Kidney (tissue), 14 donors: ENCODE data around the gene GAS7. TPM values are rescaled to one million over a fixed set of nuclear protein-coding genes. Genes with fewer than 3 reads are reported as not detected.

Experiments used
- DNase-seq, 5 donors: peaks; one replicate each; pipeline ENCODE4 v3.0.0-alpha.2; 2013 to 2020
- FAIRE-seq: peaks from 2 replicates; lab custom pipeline; 2012; peaks lifted over from hg19 to GRCh38; lab: Jason Lieb, UNC
- H3K27ac ChIP-seq, 2 donors: one replicate each; pipeline ENCODE4 v1.7.0; 2013; ENCODE audit warnings: low read depth in 2 of 2, low read length in 2 of 2, inconsistent platforms in 1 of 2
- H3K27me3 ChIP-seq: one replicate; pipeline ENCODE4 v1.7.1; 2013; ENCODE audit warnings: low read length, inconsistent platforms; ENCODE audit not compliant: control insufficient read depth, insufficient read depth
- H3K36me3 ChIP-seq, 3 donors: one replicate each; pipeline versions ENCODE4 v1.7.0 to v1.7.1; 2013; ENCODE audit warnings: low read length in 3 of 3, control low read depth in 1 of 3, inconsistent platforms in 1 of 3; ENCODE audit not compliant: insufficient read depth in 3 of 3, control insufficient read depth in 2 of 3
- H3K4me1 ChIP-seq, 3 donors: one replicate each; pipeline versions ENCODE4 v1.7.0 to v1.7.1; 2013; ENCODE audit warnings: low read length in 3 of 3, inconsistent platforms in 1 of 3, low read depth in 1 of 3; ENCODE audit not compliant: control insufficient read depth in 2 of 3, insufficient read depth in 2 of 3
- H3K4me3 ChIP-seq, 3 donors: one replicate each; pipeline versions ENCODE4 v1.7.0 to v1.8.1; 2013; ENCODE audit warnings: low read length in 3 of 3, control low read depth in 1 of 3, inconsistent platforms in 1 of 3
- H3K9ac ChIP-seq, 3 donors: one replicate each; pipeline versions ENCODE4 v1.7.0 to v1.7.1; 2013; ENCODE audit warnings: low read length in 3 of 3, control low read depth in 1 of 3, inconsistent platforms in 1 of 3
- H3K9me3 ChIP-seq, 3 donors: one replicate each; pipeline versions ENCODE4 v1.7.0 to v1.7.1; 2013; ENCODE audit warnings: low read length in 3 of 3, control low read depth in 1 of 3, inconsistent platforms in 1 of 3; ENCODE audit not compliant: control insufficient read depth in 2 of 3, insufficient read depth in 1 of 3
- CTCF ChIP-seq: IDR thresholded peaks from 3 replicates; pipeline ENCODE4 v1.5.1; 2012; ENCODE audit warnings: mild to moderate bottlenecking, moderate library complexity, borderline replicate concordance; ENCODE audit not compliant: insufficient read depth; ENCODE audit errors: extremely low read depth
- intact Hi-C: fragments of 100-400 bp; cut with DNase I; formaldehyde crosslinking; loops from one replicate; pipeline ENCODE4 v1.11.1; 2022
- polyA plus RNA-seq: library from polyadenylated mRNA; stranded (reverse); fragments of 350-450 nt; fragmentation: Illumina TruSeq; extraction: RNeasy Lipid Tissue Mini Kit (QIAGEN cat#74804); gene quantifications from one replicate; pipeline ENCODE4 v1.2.3, GENCODE V29; 2014; ENCODE audit warnings: low read depth, low replicate concordance; ENCODE audit not compliant: insufficient read depth
- total RNA-seq: library from RNA; stranded (reverse); fragmentation: NEBNext Ultra II Directional; extraction: Animal tissue kit (Norgen Biotek cat#: 25700); gene quantifications from one replicate; pipeline ENCODE4 v1.2.1, GENCODE V29; 2021
- donor health status: control.
- donor health status: control.
- donor health status: control.
- donor health status: control.
- donor health status: control.
- donor health status: DM: yes; HTN: yes; CAD: no.
- donor health status: Normal renal cell carcinoma (clear cell type).

GAS7 gene
- total and polyA plus RNA-seq, 2 donors from 2014 or later = 1.1 to 20.5 TPM

- intact Hi-C loops = no loop called here
- no peak for FAIRE-seq
- no peak for TF ChIP-seq CTCF
- no peaks in the 10 kb centered on the region for H3K36me3 ChIP-seq
- H3K9ac ChIP-seq = no peak overlapping the region
- no peak for DNase-seq
- no peak overlapping the region for H3K4me3 ChIP-seq
- no peak overlapping the region for H3K27ac ChIP-seq
- no peaks in the 10 kb centered on the region for H3K27me3 ChIP-seq
- H3K4me1 ChIP-seq = no peaks in the 10 kb centered on the region
- H3K9me3 ChIP-seq = peaks cover 0 to 19% (median 0%) of the 10 kb centered on the region in 3 donors
Observed at GRCh38 chr17:9862949-9863348, 335.5 kb downstream of the GAS7 start.

GRCh38 chr17:9862220-9862619 lies 336.2 kb downstream of the GAS7 start:
- H3K27me3 ChIP-seq = no peaks in the 10 kb centered on the region
- DNase-seq (no peak), FAIRE-seq (no peak)
- H3K27ac ChIP-seq = no peak overlapping the region
- intact Hi-C loops = no loop called here
- H3K36me3 ChIP-seq = no peaks in the 10 kb centered on the region
- no peak for TF ChIP-seq CTCF
- peaks cover 0 to 21% (median 0%) of the 10 kb centered on the region in 3 donors for H3K9me3 ChIP-seq
- H3K9ac ChIP-seq = no peak overlapping the region
- no peaks in the 10 kb centered on the region for H3K4me1 ChIP-seq
- H3K4me3 ChIP-seq = no peak overlapping the region

- DNase-seq (no peak), FAIRE-seq (no peak)
Observed at GRCh38 chr17:9860851-9861250, 337.6 kb downstream of the GAS7 start.

More at GRCh38 chr17:9860851-9861250, 337.6 kb downstream of the GAS7 start:
- Histone ChIP-seq H3K27me3 (no peaks in the 10 kb centered on the region), H3K4me3 (no peak overlapping the region), H3K36me3 (no peaks in the 10 kb centered on the region), H3K9me3 (peaks cover 0 to 21% (median 0%) of the 10 kb centered on the region in 3 donors), H3K9ac (no peak overlapping the region), H3K4me1 (no peaks in the 10 kb centered on the region), H3K27ac (no peak overlapping the region)
- intact Hi-C loops = no loop called here
- no peak for TF ChIP-seq CTCF

Other genes starting within 250 kb of the GAS7 start
- gene MYH13, start 174.4 kb upstream of the GAS7 start, total RNA-seq = not detected
- gene MYH13, start 174.4 kb upstream of the GAS7 start, polyA plus RNA-seq = not detected
- 0.28 TPM for gene MYH8, start 223.3 kb upstream of the GAS7 start, total RNA-seq
- 0.30 TPM for gene MYH8, start 223.3 kb upstream of the GAS7 start, polyA plus RNA-seq